ENCODE data around the gene C3orf70.

Gene C3orf70, protein sequence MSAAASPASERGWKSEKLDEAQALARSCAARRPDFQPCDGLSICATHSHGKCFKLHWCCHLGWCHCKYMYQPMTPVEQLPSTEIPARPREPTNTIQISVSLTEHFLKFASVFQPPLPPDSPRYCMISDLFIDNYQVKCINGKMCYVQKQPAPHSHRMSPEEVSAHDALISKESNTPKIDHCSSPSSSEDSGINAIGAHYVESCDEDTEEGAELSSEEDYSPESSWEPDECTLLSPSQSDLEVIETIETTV
- total RNA-seq, result 0 to 2.9 (median 0.39) reads per million in 17 experiments

- DNase-seq, result peak; percentile 26 to 73 (median 52)
These were observed at the start of gene C3orf70 for GRCh38 chr3:185152410-185153170. Gene C3orf70, minus strand, starts transcription at chr3:185153060. Its CDS starts 237 bp downstream, at chr3:185152823.

DNA sequence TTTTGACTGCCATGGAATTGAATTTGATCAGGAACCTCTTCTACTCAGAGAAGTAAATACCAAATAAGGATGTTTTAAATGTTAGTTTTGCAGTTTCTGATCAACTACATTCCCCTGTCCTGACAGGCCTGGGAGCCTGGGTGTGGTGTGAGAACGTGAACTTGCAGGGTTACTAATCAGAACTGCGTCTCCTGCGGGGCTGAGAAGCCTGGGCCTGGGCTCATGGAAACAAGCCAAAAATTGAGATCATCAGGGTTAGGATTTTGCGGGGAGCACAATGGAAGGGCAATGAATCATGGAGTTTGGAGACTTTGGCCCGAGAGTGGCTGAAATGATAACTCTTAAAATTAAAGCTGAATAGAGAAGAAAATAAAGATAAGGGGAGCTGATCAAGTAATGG, 47.8 kb upstream of the C3orf70 start:
- DNase-seq, result no peak

GRCh38 chr3:185199671-185200070, 46.8 kb upstream of the C3orf70 start:
- DNase-seq, result no peak

GRCh38 chr3:185199206-185199605, 46.3 kb upstream of the C3orf70 start:
- DNase-seq, result no peak

GRCh38 chr3:185197068-185197467, 44.2 kb upstream of the C3orf70 start:
- no peak for DNase-seq

- DNase-seq, result no peak
These were observed 42.8 kb upstream of the C3orf70 start for GRCh38 chr3:185195652-185196051.

DNA sequence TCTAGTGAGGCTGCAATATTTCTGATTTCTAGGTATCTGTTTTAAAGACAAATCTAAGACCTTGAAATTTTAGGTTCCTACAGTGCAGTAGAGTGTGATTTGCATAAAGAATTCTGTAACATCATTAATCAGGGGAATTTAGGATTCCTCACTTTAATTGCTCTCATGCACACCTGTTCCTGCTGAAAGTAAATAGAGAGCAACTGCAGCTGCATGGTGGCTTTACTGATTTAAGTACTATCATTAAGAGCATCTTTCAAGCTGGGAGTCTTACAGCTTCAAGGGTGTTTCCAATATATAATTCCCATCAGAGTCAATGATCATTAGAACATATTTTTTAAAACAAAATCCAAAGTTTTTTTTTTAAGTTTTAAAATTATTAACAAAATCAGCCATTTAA, 36.0 kb upstream of the C3orf70 start:
- DNase-seq, result no peak

DNA sequence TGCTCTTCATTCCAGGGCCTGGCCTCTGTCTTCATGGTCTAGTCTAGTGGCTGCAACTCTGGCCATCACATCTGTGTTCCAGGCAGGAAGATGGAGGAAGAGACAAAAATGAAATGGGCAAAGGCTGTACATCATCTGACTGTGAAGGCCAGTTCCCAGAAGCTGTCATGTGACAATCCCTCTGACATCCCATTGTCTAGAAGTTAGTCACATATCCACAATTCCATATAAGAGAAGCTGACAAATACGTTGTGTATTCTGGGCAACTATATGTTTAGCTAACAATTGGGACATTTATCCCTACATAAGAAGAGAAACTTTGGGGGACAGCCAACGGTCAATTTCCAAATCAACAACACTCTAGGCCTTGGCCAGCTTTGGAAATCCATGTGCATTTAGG, 34.5 kb upstream of the C3orf70 start:
- no peak for DNase-seq

GRCh38 chr3:185176750-185177359, 24.0 kb upstream of the C3orf70 start:
- DNase-seq, result peak; percentile 46 to 62 (median 57)

GRCh38 chr3:185175370-185175987, 22.6 kb upstream of the C3orf70 start:
- DNase-seq, result peak; percentile 49 to 76 (median 64)

GRCh38 chr3:185172086-185173049, 19.5 kb upstream of the C3orf70 start:
- DNase-seq, result peak in 2 of 4 experiments; percentile 5 to 6

DNA sequence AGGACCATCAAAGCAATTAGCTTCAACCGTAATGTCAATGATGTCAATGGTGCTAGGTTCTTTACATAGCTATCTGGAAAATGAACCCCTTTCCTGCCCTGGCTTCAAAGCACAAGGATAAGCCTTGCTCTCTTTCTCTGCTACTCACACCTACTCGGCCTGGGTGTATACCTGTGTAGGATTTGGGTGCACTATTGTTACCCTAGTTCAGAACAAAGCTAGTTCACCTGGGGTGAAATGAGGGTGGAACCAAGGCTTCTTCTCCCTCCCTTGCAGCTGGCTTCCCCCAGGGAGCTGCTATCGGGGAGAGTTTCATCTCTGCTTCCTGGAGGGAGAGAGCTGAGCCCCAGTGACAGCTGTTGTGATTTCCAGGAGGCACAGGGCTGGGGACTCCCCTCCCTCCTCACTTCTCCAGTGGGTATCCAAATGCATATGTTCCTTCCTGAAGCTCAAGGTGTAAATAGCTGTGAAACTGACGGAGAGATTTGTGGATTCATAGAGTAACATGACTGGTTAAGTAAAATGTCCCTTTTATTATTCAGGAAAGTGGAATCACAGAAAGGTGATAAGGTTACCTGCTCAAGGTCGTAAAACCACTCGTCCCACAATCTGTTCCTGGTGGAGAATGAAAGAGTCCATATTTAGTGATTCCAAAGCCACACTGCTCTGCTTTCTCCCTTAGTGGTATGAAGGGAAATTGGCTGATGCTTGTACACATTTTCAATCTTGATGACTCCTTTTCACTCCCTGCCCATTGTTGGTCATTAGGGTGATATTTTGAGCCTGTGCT, 11.8 kb upstream of the C3orf70 start:
- no peak for DNase-seq

DNA sequence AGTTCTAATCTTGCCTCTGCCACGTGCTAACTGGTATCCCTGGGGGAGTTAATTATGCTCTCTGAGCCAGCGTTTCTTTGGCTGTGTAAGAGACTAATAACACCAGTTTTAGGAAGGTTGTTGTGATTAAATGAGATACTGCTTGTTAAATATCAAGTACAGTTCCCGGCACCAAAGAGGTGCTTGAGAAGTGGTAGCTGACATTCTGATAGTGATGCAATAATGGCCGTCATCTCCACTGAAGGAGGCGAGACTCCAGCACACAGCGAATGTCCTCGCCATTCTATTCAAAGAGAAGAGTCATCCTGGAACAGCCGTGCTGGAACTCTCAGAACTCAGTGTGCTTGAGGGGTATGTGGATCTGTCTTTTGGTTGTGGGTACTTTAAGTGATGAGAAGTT, 9.8 kb upstream of the C3orf70 start:
- no peak for DNase-seq

GRCh38 chr3:185161761-185162160, 8.9 kb upstream of the C3orf70 start:
- no peak for DNase-seq

DNA sequence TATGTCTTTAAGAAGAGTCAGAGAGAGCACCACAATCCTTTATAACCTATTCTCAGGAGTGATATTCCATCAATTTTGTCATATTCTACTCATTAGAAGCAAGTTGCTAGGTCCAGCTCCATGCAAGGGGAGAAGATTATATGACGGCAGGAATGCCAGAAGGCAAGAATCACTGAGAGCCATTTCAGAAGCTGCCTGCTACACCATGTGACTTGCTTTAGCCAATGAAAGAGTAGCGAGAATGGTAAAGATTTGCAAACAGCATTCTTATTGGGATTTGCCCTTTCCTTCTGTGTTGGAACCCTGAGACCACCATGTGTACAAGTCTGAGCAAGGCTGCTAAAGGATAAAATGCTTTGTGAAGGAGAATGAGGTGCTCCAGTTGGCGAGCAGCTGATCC, 4.5 kb upstream of the C3orf70 start:
- no peak for DNase-seq

DNA sequence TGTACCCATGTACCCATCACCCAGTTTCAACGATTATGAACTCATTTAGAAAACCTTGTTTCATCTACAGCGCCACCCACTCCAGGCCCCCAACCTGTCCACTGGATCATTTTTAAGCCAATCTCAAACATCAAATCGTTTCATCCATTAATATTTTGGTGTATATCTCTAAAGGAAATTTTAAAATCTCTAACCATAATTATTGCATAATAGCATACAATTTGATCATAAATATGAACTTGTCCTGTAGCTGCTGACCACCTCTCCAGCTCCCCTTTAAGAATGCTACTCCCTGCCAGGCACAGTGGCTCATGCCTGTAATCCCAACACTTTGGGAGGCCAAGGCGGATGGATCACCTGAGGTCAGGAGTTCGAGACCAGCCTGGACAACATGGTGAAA, 2.8 kb upstream of the C3orf70 start:
- no peak for DNase-seq

- DNase-seq, result no peak
These were observed 1.2 kb upstream of the C3orf70 start for GRCh38 chr3:185153861-185154629.

GRCh38 chr3:185153171-185153771, 411 bp upstream of the C3orf70 start:
- no peak for DNase-seq

DNA sequence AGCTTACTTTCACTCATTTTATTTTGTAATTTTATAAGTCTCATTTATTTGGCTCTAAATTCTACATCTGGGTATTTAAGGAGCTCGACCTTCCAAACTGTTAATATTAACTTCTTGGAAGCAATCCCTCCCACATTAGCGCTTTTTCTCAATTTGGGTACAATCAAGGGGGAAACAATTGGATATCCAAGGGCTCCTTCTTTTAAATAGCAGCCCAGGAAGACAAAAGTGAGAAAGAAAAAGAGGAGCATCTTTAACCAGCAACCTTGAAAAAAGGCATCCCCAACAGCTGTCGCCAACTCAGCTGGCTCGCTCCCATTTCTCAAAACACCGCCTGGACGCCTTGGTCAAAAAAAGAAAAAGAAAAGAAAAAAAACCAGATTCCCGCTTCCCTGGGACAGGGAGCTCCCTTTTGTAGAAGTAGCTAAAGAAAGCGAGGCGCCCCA, 873 bp downstream of the C3orf70 start:
- peak in 1 of 4 experiments; percentile 13 for DNase-seq
